ENCODE results near the gene MYH11.

The MYH11 gene

DNA sequence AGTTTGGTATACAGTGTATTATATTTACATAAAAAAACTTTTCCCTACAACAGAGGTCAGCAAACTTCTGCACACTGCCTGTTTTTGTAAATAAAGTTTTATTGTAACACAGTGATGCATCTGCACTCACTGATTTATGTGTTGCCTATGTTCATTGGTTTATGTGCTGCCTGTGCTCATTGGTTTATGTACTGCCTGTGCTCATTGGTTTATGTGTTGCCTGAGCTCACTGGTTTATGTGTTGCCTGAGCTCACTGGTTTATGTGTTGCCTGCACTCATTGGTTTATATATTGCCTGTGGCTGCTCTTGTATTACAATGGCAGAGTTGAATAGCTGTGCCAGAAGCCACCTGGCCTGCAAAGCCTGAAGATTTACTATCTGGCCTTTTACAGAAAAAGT lies 81.6 kb downstream of the MYH11 start:
- Histone ChIP-seq H3K4me2 (ENCODE audit: low read length) (no peak overlapping the region), H3K79me2 (ENCODE audit: control insufficient read depth, insufficient read depth, low read length) (no peaks in the 10 kb centered on the region), H3K27ac (ENCODE audit: low read depth, low read length) (no peak overlapping the region), H3K27me3 (ENCODE audit: insufficient read depth, low read length, poor library complexity) (no peaks in the 10 kb centered on the region), H4K8ac (ENCODE audit: low read depth, low read length) (no peak overlapping the region), H3K4me1 (ENCODE audit: control insufficient read depth, low read depth, low read length) (no peaks in the 10 kb centered on the region), H2AK5ac (ENCODE audit: low read length) (no peak overlapping the region), H3K4me3 (ENCODE audit: low read length) (no peak overlapping the region), H3K18ac (ENCODE audit: low read length) (no peak overlapping the region), H3K9ac (ENCODE audit: low read length) (no peak overlapping the region), H3K23ac (ENCODE audit: low read length) (no peak overlapping the region), H2BK5ac (ENCODE audit: low read length) (no peak overlapping the region), H3K79me1 (ENCODE audit: low read length) (no peaks in the 10 kb centered on the region), H3K56ac (ENCODE audit: low read length) (no peak overlapping the region), H2BK120ac (ENCODE audit: low read depth, low read length) (no peak overlapping the region), H4K5ac (ENCODE audit: low read length) (no peak overlapping the region), H2BK15ac (replicated peaks; ENCODE audit: low read depth) (no peak overlapping the region), H3K4ac (ENCODE audit: low read depth, low read length) (no peak overlapping the region), H3K36me3 (ENCODE audit: control insufficient read depth, insufficient read depth, low read length) (no peaks in the 10 kb centered on the region)
- peak; percentile 60 for DNase-seq

- Histone ChIP-seq H3K9ac (ENCODE audit: low read length) (no peak overlapping the region), H2BK5ac (ENCODE audit: low read length) (no peak overlapping the region), H4K5ac (ENCODE audit: low read length) (no peak overlapping the region), H3K56ac (ENCODE audit: low read length) (no peak overlapping the region), H2BK15ac (replicated peaks; ENCODE audit: low read depth) (no peak overlapping the region), H3K4ac (ENCODE audit: low read depth, low read length) (no peak overlapping the region), H3K18ac (ENCODE audit: low read length) (no peak overlapping the region), H3K4me3 (ENCODE audit: low read length) (no peak overlapping the region), H3K4me2 (ENCODE audit: low read length) (no peak overlapping the region), H3K27ac (ENCODE audit: low read depth, low read length) (no peak overlapping the region), H3K4me1 (ENCODE audit: control insufficient read depth, low read depth, low read length) (no peaks in the 10 kb centered on the region), H3K27me3 (ENCODE audit: insufficient read depth, low read length, poor library complexity) (no peaks in the 10 kb centered on the region), H3K79me2 (ENCODE audit: control insufficient read depth, insufficient read depth, low read length) (no peaks in the 10 kb centered on the region), H4K8ac (ENCODE audit: low read depth, low read length) (no peak overlapping the region), H3K36me3 (ENCODE audit: control insufficient read depth, insufficient read depth, low read length) (no peaks in the 10 kb centered on the region), H3K79me1 (ENCODE audit: low read length) (no peaks in the 10 kb centered on the region), H2BK120ac (ENCODE audit: low read depth, low read length) (no peak overlapping the region), H2AK5ac (ENCODE audit: low read length) (no peak overlapping the region), H3K23ac (ENCODE audit: low read length) (no peak overlapping the region)
- DNase-seq = no peak
- no CpG with 5 or more reads among the region's 6 CpGs for WGBS (ENCODE audit: extremely low coverage, insufficient coverage, low lambda C conversion rate)
Observed at GRCh38 chr16:15773968-15774367, 82.9 kb downstream of the MYH11 start.

GRCh38 chr16:15772579-15773293 lies 84.1 kb downstream of the MYH11 start:
- H2BK5ac ChIP-seq (ENCODE audit: low read length) = no peak overlapping the region
- H3K79me2 ChIP-seq (ENCODE audit: control insufficient read depth, insufficient read depth, low read length) = no peaks in the 10 kb centered on the region
- no peak overlapping the region for H2AK5ac ChIP-seq (ENCODE audit: low read length)
- no peak overlapping the region for H3K4me2 ChIP-seq (ENCODE audit: low read length)
- no peak overlapping the region for H2BK120ac ChIP-seq (ENCODE audit: low read depth, low read length)
- H3K4ac ChIP-seq (ENCODE audit: low read depth, low read length) = no peak overlapping the region
- no peak overlapping the region for H3K18ac ChIP-seq (ENCODE audit: low read length)
- no peaks in the 10 kb centered on the region for H3K36me3 ChIP-seq (ENCODE audit: control insufficient read depth, insufficient read depth, low read length)
- no peak overlapping the region for H4K8ac ChIP-seq (ENCODE audit: low read depth, low read length)
- H3K4me3 ChIP-seq (ENCODE audit: low read length) = no peak overlapping the region
- no peaks in the 10 kb centered on the region for H3K4me1 ChIP-seq (ENCODE audit: control insufficient read depth, low read depth, low read length)
- no peak overlapping the region for H3K27ac ChIP-seq (ENCODE audit: low read depth, low read length)
- DNase-seq = no peak
- no peak overlapping the region for H3K56ac ChIP-seq (ENCODE audit: low read length)
- no peaks in the 10 kb centered on the region for H3K27me3 ChIP-seq (ENCODE audit: insufficient read depth, low read length, poor library complexity)
- no peak overlapping the region for H3K9ac ChIP-seq (ENCODE audit: low read length)
- no peaks in the 10 kb centered on the region for H3K79me1 ChIP-seq (ENCODE audit: low read length)
- no peak overlapping the region for H3K23ac ChIP-seq (ENCODE audit: low read length)
- WGBS (ENCODE audit: extremely low coverage, insufficient coverage, low lambda C conversion rate) = no CpG with 5 or more reads among the region's 11 CpGs
- no peak overlapping the region for H2BK15ac ChIP-seq (replicated peaks; ENCODE audit: low read depth)
- no peak overlapping the region for H4K5ac ChIP-seq (ENCODE audit: low read length)

DNA sequence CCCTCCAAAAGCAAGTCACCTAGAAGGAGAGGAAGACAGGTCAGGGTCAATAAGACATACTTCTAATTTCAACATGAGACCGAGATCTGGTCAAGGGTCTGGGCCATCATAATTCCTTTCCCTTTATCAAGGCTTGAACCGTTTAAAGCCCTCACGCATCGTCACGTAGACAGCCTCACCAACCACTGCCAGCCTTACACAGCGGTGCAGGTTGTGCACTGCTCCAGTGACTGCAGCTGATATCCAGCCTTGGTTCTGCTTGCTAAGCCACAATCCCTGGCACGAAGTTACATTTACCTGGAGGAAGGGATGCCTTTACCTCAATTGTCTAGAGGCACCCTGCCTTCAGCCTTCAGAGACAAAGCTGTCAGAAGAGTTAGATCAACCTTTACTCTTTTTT lies 85.1 kb downstream of the MYH11 start:
- Histone ChIP-seq H3K4me1 (ENCODE audit: control insufficient read depth, low read depth, low read length) (no peaks in the 10 kb centered on the region), H3K36me3 (ENCODE audit: control insufficient read depth, insufficient read depth, low read length) (no peaks in the 10 kb centered on the region), H3K56ac (ENCODE audit: low read length) (no peak overlapping the region), H3K79me1 (ENCODE audit: low read length) (no peaks in the 10 kb centered on the region), H3K18ac (ENCODE audit: low read length) (no peak overlapping the region), H2BK5ac (ENCODE audit: low read length) (no peak overlapping the region), H3K23ac (ENCODE audit: low read length) (no peak overlapping the region), H3K79me2 (ENCODE audit: control insufficient read depth, insufficient read depth, low read length) (no peaks in the 10 kb centered on the region), H3K27ac (ENCODE audit: low read depth, low read length) (no peak overlapping the region), H3K4me2 (ENCODE audit: low read length) (no peak overlapping the region), H4K8ac (ENCODE audit: low read depth, low read length) (no peak overlapping the region), H3K4me3 (ENCODE audit: low read length) (no peak overlapping the region), H3K9ac (ENCODE audit: low read length) (no peak overlapping the region), H2BK15ac (replicated peaks; ENCODE audit: low read depth) (no peak overlapping the region), H3K4ac (ENCODE audit: low read depth, low read length) (no peak overlapping the region), H2BK120ac (ENCODE audit: low read depth, low read length) (no peak overlapping the region), H2AK5ac (ENCODE audit: low read length) (no peak overlapping the region), H3K27me3 (ENCODE audit: insufficient read depth, low read length, poor library complexity) (no peaks in the 10 kb centered on the region), H4K5ac (ENCODE audit: low read length) (no peak overlapping the region)
- no CpG with 5 or more reads among the region's 7 CpGs for WGBS (ENCODE audit: extremely low coverage, insufficient coverage, low lambda C conversion rate)
- DNase-seq = no peak

DNA sequence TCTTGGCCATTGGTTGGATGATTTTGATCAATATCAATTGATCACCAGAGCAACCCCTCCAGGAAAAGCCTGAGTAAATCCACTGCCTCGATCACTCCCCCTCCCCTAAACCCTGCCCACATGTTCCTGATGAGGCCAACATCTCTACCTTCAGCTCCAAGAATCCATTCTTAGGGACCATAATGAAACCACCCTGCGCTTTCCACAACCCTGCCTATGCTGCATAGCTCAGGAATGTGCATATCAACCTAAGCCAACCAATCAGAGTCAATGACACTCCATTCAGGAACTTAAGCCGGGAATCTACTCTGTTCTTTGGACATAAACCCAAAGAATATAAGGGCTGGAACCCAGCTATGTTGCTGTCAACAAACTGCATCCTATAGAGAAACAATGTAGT lies 86.3 kb downstream of the MYH11 start:
- no peak overlapping the region for H2AK5ac ChIP-seq (ENCODE audit: low read length)
- DNase-seq = no peak
- no peak overlapping the region for H3K56ac ChIP-seq (ENCODE audit: low read length)
- no peak overlapping the region for H3K18ac ChIP-seq (ENCODE audit: low read length)
- H3K23ac ChIP-seq (ENCODE audit: low read length) = no peak overlapping the region
- no peaks in the 10 kb centered on the region for H3K79me2 ChIP-seq (ENCODE audit: control insufficient read depth, insufficient read depth, low read length)
- H3K4me3 ChIP-seq (ENCODE audit: low read length) = no peak overlapping the region
- H3K9ac ChIP-seq (ENCODE audit: low read length) = no peak overlapping the region
- no peak overlapping the region for H3K27ac ChIP-seq (ENCODE audit: low read depth, low read length)
- H3K79me1 ChIP-seq (ENCODE audit: low read length) = no peaks in the 10 kb centered on the region
- H4K8ac ChIP-seq (ENCODE audit: low read depth, low read length) = no peak overlapping the region
- no peak overlapping the region for H3K4me2 ChIP-seq (ENCODE audit: low read length)
- no peak overlapping the region for H4K5ac ChIP-seq (ENCODE audit: low read length)
- no peaks in the 10 kb centered on the region for H3K36me3 ChIP-seq (ENCODE audit: control insufficient read depth, insufficient read depth, low read length)
- no CpG with 5 or more reads among the region's 3 CpGs for WGBS (ENCODE audit: extremely low coverage, insufficient coverage, low lambda C conversion rate)
- no peak overlapping the region for H2BK120ac ChIP-seq (ENCODE audit: low read depth, low read length)
- H3K4ac ChIP-seq (ENCODE audit: low read depth, low read length) = no peak overlapping the region
- H2BK15ac ChIP-seq (replicated peaks; ENCODE audit: low read depth) = no peak overlapping the region
- H3K4me1 ChIP-seq (ENCODE audit: control insufficient read depth, low read depth, low read length) = no peaks in the 10 kb centered on the region
- H3K27me3 ChIP-seq (ENCODE audit: insufficient read depth, low read length, poor library complexity) = no peaks in the 10 kb centered on the region
- no peak overlapping the region for H2BK5ac ChIP-seq (ENCODE audit: low read length)

DNA sequence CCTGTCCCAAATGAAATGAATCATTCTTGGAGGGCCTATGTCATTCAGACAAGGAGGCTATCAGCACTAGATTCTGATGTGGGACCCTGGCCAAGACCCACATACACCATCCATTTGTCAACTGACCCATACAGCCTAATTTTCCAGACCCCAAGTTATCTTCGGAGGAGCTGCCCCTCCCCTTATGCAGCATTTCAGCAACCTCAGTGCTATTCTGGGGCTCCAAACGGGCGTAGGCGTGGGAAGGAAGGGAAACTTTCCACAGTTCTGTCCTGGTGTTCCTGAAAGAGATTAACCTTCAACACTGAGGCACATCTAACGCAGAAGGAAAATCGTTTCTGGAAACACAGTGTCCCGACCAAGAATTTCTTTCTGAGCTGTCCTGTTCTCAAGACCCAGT lies 86.7 kb downstream of the MYH11 start:
- Histone ChIP-seq H3K18ac (ENCODE audit: low read length) (no peak overlapping the region), H3K27me3 (ENCODE audit: insufficient read depth, low read length, poor library complexity) (no peaks in the 10 kb centered on the region), H2BK120ac (ENCODE audit: low read depth, low read length) (no peak overlapping the region), H3K23ac (ENCODE audit: low read length) (no peak overlapping the region), H4K5ac (ENCODE audit: low read length) (no peak overlapping the region), H3K4me1 (ENCODE audit: control insufficient read depth, low read depth, low read length) (no peaks in the 10 kb centered on the region), H3K36me3 (ENCODE audit: control insufficient read depth, insufficient read depth, low read length) (no peaks in the 10 kb centered on the region), H3K79me1 (ENCODE audit: low read length) (no peaks in the 10 kb centered on the region), H2BK15ac (replicated peaks; ENCODE audit: low read depth) (no peak overlapping the region), H3K27ac (ENCODE audit: low read depth, low read length) (no peak overlapping the region), H4K8ac (ENCODE audit: low read depth, low read length) (no peak overlapping the region), H3K56ac (ENCODE audit: low read length) (no peak overlapping the region), H3K9ac (ENCODE audit: low read length) (no peak overlapping the region), H2AK5ac (ENCODE audit: low read length) (no peak overlapping the region), H3K4me2 (ENCODE audit: low read length) (no peak overlapping the region), H3K4me3 (ENCODE audit: low read length) (no peak overlapping the region), H3K79me2 (ENCODE audit: control insufficient read depth, insufficient read depth, low read length) (no peaks in the 10 kb centered on the region), H3K4ac (ENCODE audit: low read depth, low read length) (no peak overlapping the region), H2BK5ac (ENCODE audit: low read length) (no peak overlapping the region)
- no peak for DNase-seq
- no CpG with 5 or more reads among the region's 7 CpGs for WGBS (ENCODE audit: extremely low coverage, insufficient coverage, low lambda C conversion rate)
